HL-60 (cell line): Measurements from ENCODE around the gene CCDC85B.
"Not testable (repeated sequence)": the region's sequence is repeated elsewhere in the genome, so short reads cannot be mapped to it uniquely, and the experiment has no call there.

Experiments used
- CTCF ChIP-seq: IDR thresholded peaks from one replicate; pipeline ENCODE4 v1.5.1; 2011; ENCODE audit warnings: low read length, control low read depth, inconsistent platforms; ENCODE audit not compliant: insufficient read depth
- POLR2AphosphoS5 ChIP-seq: IDR thresholded peaks from 2 replicates; pipeline ENCODE4 v1.6.1; 2012; ENCODE audit warnings: low read depth
- REST ChIP-seq: IDR thresholded peaks from 2 replicates; pipeline ENCODE4 v1.6.1; 2012; ENCODE audit warnings: low read depth; ENCODE audit not compliant: insufficient replicate concordance

- TF ChIP-seq REST, CTCF, POLR2AphosphoS5: not testable (repeated sequence)
Observed at GRCh38 chr11:65848693-65849092, 41.8 kb upstream of the CCDC85B start.
